NOMO-1 treated with dmso at 0.1 percent for 144 hours (cell line): Measurements from ENCODE around the gene SPRN.
"Not testable (repeated sequence)": the region's sequence is repeated elsewhere in the genome, so short reads cannot be mapped to it uniquely, and the experiment has no call there.

Source experiments
- DNase-seq: peaks from one replicate; lab custom pipeline; 2025; ENCODE audit not compliant: unreplicated experiment; lab: John Stamatoyannopoulos, UW

Gene SPRN

DNA sequence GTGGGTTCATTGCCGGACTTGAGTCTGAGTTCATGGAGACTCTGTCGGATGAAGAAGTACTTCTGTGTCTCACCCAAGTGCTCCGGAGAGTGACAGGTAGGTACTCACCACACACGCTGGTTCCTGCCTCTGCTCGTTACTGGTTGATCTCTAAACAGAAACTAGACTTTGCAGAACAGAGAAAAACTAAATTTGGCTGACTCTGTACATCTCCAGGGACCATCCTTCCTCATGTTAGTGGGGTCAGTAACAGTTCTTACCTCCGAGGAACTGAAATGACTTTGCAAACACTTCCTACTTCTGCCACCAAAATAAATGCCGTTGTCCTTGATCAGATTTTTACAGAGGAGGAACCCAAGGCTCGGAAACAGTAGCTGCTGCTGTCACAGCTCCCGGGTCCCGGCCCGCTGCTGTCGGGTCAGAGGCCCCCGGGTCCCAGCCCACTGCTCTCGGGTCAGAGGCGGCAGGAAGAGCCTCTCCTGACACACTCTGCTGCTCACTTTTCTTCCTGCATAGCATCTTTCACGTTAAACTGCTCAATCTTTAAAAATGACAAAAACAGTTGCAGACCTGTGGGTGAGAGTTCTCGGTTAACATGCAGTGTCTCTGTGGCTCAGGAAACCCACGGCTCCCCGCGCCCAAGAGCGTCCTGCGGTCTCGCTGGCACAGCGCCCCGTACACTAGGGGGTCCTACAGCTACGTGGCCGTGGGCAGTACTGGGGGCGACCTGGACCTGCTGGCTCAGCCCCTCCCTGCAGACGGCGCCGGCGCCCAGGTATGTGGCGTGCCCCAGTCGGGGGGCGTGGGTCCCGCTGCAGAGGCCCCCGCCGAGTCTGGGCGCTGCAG is 35.2 kb downstream of the SPRN start:
- DNase-seq, result peak; percentile 76

DNA sequence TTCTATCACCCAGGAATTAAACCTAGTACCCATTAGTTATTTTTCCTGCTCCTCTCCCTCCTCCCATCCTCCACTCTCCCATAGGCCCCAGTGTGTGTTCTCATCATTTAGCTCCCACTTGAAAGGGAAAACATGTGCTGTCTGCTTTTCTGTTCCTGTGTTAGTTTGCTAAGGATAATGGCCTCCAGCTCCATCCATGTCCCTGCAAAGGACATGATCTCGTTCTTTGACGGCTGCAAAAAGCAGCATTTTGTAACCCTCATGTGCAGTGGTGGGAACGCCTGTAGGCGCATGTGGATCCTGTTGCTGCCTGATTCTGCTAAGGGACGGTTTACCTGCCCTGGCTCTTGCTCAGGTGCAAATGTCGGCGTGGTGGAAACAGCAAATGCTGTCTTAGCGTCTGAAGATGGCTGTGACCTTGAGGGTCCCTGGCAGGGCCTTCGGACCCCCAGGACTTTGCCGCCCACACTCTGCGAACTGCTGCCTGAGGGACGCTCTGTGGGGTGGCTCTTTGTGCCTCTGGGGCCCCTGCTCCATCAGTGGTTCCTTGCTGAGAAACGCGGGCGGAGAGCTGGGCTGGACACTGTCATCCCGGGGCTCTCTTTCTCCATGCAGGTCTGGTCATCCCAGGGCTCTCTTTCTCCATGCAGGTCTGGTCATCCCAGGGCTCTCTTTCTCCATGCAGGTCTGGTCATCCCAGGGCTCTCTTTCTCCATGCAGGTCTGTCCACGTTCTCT is 36.0 kb downstream of the SPRN start:
- no peak for DNase-seq

DNA sequence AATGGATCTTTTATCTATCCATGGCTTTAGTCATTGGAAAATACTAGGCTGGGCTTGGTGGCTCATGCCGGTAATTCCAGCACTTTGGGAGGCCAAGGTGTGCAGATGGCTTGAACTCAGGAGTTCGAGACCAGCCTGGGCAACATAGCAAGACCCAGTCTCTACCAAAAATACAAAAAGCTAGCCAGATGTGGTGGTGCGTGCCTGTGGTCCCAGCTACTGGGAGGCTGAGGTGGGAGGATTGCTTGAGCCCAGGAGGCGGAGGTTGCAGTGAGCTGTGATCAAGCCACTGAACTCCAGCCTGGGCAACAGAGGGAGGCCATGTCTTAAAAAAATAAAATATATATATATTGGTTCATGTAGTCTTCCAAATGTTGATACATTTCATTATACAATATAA is 37.5 kb downstream of the SPRN start:
- DNase-seq, result not testable (repeated sequence)

DNA sequence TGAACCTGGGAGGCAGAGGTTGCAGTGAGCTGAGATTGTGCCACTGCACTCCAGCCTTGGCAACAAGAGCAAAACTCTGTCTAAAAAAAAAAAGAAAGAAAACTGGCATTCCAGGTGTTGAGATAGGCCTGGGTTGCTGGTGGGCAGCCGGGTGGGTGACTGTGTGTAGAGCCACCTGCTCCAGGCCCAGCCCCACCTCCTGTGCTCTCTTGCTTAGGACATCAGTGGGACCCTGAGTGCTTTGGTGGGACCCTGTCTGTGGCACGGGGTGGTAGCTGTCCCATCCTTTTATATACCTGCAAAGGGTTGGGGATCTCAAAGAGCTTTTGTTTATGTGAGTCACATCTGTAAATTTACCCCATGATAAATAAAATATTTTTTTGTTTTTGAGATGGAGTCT is 39.2 kb downstream of the SPRN start:
- DNase-seq, result no peak

- no peak for DNase-seq
Measured at GRCh38 chr10:133384071-133384470, 40.4 kb downstream of the SPRN start.

DNA sequence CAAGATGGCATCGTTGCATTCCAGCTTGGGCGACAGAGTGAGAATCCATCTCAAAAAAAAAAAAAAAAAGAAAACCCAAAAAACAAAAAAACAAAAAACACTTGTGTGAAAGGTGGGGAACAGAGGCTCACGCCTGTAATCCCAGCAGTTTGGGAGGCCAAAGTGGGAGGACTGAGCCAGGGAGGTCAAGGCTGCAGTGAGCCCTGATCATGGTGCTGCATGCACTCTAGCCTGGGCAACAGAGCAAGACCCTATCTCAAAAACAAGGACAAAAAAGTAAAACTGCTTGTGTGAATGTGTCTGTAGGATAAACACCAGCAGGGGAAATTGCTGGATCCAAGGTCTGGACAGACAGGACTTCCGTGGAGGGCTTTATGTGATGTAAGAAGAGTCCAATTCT is 40.9 kb downstream of the SPRN start:
- no peak for DNase-seq

- no peak for DNase-seq
Measured at GRCh38 chr10:133381036-133381435, 43.4 kb downstream of the SPRN start.

GRCh38 chr10:133379801-133380666 is 44.4 kb downstream of the SPRN start:
- no peak for DNase-seq

DNA sequence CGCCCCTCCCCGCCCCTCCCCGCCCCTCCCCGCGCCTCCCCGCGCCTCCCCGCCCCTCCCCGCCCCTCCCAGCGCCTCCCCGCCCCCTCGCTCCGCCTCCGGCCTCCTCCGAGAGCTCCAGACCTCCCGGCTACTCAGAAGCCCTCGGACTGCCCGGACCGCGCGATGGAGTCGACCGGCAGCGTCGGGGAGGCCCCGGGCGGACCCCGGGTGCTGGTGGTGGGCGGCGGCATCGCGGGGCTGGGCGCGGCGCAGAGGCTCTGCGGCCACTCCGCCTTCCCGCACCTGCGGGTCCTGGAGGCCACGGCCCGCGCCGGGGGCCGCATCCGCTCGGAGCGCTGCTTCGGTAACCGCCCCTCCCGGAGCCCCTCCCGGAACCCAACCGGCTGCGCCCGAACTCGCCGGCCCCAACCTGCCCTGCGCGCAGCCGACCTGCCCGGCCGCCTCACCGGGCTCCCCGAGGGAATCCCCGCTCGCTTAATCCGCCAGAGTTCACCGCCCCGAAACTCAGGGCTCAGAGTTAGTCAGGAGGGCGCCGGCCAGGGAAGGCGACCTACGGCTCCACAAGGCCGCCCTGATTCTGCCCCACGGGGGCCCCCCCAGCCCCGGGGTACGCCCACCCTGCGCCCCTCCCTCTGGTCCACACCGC is 45.1 kb downstream of the SPRN start, which contains the start of gene PAOX:
TSS of gene PAOX (plus strand) at position 111 of the 649 bp plus-strand sequence. CDS start at position 166, 55 bp downstream.
- no peak for DNase-seq

- peak; percentile 47 for DNase-seq
Measured at GRCh38 chr10:133378251-133379096, 46.0 kb downstream of the SPRN start.

DNA sequence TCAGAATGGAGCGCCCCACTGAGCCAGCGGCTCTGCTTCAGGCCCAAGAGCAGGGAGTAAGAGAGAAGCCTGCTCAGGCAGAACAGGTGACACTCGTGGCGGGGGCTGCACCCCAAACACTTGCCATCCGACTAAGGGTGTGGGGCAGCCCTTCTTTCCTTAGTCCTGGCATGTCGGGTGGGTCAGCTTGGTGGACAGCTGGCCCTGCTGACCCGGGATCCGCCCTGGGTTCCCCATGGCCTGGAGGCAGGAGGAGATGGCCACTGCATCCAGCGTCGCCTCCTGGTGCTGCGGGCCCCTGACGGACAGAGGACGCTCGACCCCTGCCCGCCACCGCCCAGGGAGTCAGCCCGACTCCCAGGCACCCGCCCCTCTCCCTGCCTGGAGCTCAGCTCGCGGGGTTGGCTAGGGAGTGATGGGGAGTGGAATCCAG is 46.6 kb downstream of the SPRN start:
- no peak for DNase-seq

- DNase-seq, result no peak
Measured at GRCh38 chr10:133377025-133377817, 47.2 kb downstream of the SPRN start.

DNA sequence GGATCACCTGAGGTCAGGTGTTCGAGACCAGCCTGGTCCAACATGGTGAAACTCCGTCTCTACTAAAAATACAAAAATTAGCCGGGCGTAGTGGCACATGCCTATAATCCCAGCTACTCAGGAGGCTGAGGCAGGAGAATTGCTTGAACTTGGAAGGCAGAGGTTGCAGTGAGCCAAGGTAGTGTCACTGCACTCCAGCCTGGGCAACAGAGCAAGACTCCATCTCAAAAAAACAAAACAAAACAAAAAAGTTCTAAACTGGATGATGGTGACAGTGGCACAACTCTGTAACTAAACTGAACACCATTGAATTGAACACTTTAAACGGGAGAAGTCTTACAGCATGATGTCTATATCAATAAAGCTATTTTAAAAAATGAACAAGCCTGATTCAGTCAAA is 48.2 kb downstream of the SPRN start:
- DNase-seq, result not testable (repeated sequence)

DNA sequence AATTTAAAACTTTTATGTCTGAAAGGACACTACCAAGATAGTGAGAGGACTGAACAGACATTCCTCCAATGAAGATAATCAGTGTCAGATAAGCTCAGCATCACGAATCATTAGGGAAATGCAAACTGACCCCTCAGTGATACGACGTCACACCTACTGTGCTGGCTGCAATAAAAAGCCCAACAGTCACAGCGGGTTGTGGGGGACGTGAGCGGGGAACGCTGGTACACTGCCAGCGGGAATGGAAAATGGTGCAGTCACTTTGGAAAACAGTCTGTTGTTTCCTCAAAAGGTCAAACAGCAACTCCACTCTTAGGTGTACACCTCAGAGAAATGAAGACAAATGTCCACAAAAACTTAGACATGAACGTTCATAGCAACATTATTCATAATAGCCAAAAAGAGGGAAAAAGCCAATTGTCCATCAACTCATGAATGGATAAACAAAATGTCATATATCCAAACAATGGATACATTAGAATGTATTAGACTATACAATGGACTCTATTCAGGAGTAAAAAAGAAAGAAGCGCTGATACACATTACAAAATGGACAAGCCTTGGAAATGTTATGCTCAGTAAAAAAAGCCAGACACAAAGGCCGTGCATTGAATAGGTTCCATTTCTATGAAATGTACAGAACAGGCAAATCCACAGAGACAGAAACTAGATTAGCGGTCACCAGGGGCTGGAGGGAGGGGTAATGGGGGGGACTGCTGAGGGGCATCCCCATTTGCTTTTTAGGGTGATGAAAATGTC is 48.9 kb downstream of the SPRN start:
- DNase-seq, result no peak

GRCh38 chr10:133373174-133374090 is 51.0 kb downstream of the SPRN start, which contains the start of gene ECHS1:
Gene ECHS1, minus strand, starts transcription at chr10:133373354. Its CDS starts 21 bp downstream, at chr10:133373333.
- DNase-seq, result peak; percentile 89

DNA sequence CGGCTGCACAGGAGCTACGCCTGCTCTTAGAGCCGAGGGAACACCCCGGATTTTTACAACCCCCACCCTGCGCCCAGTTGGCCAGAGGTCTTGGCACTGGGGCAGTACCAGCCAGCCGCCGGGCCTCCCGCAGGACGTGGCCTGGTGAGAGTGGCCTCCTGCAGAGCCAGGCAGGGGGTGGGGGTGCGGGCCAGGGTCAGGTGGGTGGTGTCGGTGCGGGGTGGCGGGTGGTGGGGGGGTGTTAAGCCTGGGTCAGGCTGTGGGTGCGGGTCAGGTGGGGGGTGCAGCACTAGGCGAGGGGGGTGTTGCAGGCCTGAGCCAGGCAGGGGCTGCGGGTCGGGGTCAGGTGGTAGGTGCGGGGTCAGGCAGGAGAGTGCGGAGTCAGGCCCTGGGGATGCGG is 51.9 kb downstream of the SPRN start:
- DNase-seq, result no peak
